ENCODE results near the gene BCL11B. TPM values are rescaled to one million over a fixed set of nuclear protein-coding genes. Genes with fewer than 3 reads are reported as not detected.

BCL11B gene
- total and polyA plus RNA-seq, 10 of the 15 experiments (the other 5 are each of a cell fraction or from before 2014, with no cell fraction given), result 0.38 to 5.5 (median 1.3) TPM

DNA sequence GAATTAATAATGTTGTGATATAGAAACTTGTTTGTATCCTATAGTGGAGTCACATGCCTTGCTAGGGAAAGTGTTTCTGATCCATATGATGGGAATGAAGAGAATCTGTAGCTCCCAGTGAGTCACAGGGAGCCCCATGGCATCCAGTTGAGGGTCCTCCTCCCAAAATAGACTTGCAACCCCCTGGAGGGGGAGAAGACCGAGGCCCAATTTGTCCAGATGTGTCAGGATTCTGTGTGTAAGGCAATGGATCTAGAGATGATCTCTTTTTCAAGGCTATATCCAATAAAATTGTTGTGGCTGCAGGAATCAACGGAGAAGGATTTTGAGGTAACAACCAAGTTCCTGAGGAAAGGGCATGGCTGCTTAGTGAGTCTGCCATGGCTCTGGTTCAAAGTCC is 121.8 kb downstream of the BCL11B start:
- no peak overlapping the region for H3K27ac ChIP-seq (ENCODE audit: control insufficient read depth, insufficient read depth)
- H3K9ac ChIP-seq (ENCODE audit: control insufficient read depth, insufficient read depth, low read length), result no peak overlapping the region
- H3K27me3 ChIP-seq (replicated peaks in 1 of 2; ENCODE audit: control insufficient read depth in 2 of 2, insufficient read depth in 2 of 2, low read length in 1 of 2), result no peaks in the 10 kb centered on the region
- H3K4me1 ChIP-seq (ENCODE audit: control insufficient read depth, insufficient read depth, low read length), result no peaks in the 10 kb centered on the region
- POLR2A ChIA-PET, result no interaction called here
- no peak overlapping the region for H3K4me2 ChIP-seq (ENCODE audit: control insufficient read depth, insufficient read depth)
- H3K36me3 ChIP-seq (ENCODE audit: control insufficient read depth in 2 of 2, insufficient read depth in 2 of 2, low read length in 1 of 2), result no peaks in the 10 kb centered on the region
- H3K4me3 ChIP-seq, result no peak overlapping the region
- in situ Hi-C loops (cut with MboI), result no loop called here
- intact Hi-C loops (cut with micrococcal nuclease; ENCODE audit: unreplicated experiment), result no loop called here
- FAIRE-seq, result no peak
- no peaks in the 10 kb centered on the region; the same call in 2 of the 3 replicates for H3K9me3 ChIP-seq (replicated peaks; ENCODE audit: control insufficient read depth, insufficient read depth, low read length)
- BruUV-seq (replicated peaks), result no TSS peak
- H4K20me1 ChIP-seq (ENCODE audit: control insufficient read depth, insufficient read depth), result no peaks in the 10 kb centered on the region
- no peak for TF ChIP-seq TCF12 (IDR thresholded peaks at IDR 0.05; ENCODE audit: low read depth, low read length)
- no peak for TF ChIP-seq NFIC (IDR thresholded peaks at IDR 0.05; ENCODE audit: low read depth, low read length)
- TF ChIP-seq HDAC2 (IDR thresholded peaks at IDR 0.05), result no peak
- TF ChIP-seq TARDBP (IDR thresholded peaks at IDR 0.05; ENCODE audit: borderline replicate concordance), result no peak
- no peak for TF ChIP-seq NFXL1 (IDR thresholded peaks at IDR 0.05; ENCODE audit: borderline replicate concordance)
- no peak for TF ChIP-seq RUNX3 (IDR thresholded peaks at IDR 0.05; ENCODE audit: low read length)
- H3K79me2 ChIP-seq (ENCODE audit: control insufficient read depth, insufficient read depth, low read length), result no peaks in the 10 kb centered on the region
- SMC1A ChIA-PET (ENCODE audit: uncharacterized antibody, unreplicated experiment), result no interaction called here
- H2AFZ ChIP-seq (ENCODE audit: control insufficient read depth, low read depth, low read length), result no peak overlapping the region
- RAD21 ChIA-PET (ENCODE audit: unreplicated experiment), result no interaction called here
- 9% methylated on average over 2 of the region's 2 CpGs for WGBS (ENCODE audit: insufficient coverage, insufficient replicate concordance, low lambda C conversion rate, missing lambda C conversion rate)
- CTCF ChIA-PET, result no interaction called here
- no peak for DNase-seq (ENCODE audit: low read depth, low spot score)
- no peak for ATAC-seq

DNA sequence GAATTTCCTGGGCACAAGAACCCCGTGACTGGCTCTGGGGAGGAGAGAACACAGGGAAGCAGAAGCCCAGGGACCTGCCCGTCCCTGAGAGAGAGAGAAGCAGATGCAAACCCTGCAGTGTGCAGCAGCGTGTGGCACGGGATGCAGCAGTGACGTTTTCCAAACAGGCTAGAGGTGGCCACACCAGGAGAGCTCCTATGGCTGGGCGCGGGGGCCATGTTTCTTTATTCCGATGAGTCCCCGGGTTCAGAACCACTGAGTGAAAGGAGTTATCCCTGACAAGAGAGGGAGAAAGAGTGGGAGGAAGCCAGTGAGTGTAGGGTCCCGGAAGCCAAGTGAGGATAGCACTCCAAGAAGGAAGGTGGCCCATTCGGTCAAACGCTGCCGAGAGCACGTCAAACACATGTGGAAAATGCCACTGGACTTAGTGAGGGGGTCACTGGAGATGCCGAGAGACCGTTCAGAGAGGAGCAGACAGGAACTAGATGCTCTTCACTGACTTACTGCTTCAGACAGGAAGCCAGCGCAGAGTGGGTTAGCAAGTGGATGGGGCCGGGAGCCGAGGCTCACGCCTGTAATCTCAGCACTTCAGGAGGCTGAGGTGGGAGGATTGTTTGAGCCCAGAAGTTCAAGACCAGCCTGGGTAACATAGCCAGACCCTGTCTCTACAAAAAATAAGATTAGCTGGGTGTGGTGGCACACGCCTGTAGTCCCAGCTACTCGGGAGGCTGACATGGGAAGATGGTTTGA is 123.0 kb downstream of the BCL11B start:
- SMC1A ChIA-PET (ENCODE audit: uncharacterized antibody, unreplicated experiment), result no interaction called here
- DNase-seq (ENCODE audit: low read depth, low spot score), result no peak
- no peak for ATAC-seq
- TF ChIP-seq ZNF687 (IDR thresholded peaks at IDR 0.05), result no peak
- TF ChIP-seq HDAC6 (IDR thresholded peaks at IDR 0.05; ENCODE audit: unreplicated experiment), result no peak
- no peak for TF ChIP-seq TBL1XR1 (IDR thresholded peaks at IDR 0.05; ENCODE audit: low read depth, low read length)
- TF ChIP-seq CEBPB (IDR thresholded peaks at IDR 0.05; ENCODE audit: borderline replicate concordance in 1 of 2, low read depth in 2 of 2, low read length in 2 of 2), result no peak
- no peak for TF ChIP-seq KDM1A (IDR thresholded peaks at IDR 0.05; ENCODE audit: borderline replicate concordance)
- TF ChIP-seq SMARCA5 (IDR thresholded peaks at IDR 0.05), result no peak
- no peak for TF ChIP-seq MYC (IDR thresholded peaks at IDR 0.05; ENCODE audit: insufficient read depth, insufficient read length, insufficient replicate concordance, low read length, severe bottlenecking)
- 47% methylated on average over 22 of the region's 22 CpGs for WGBS (ENCODE audit: insufficient coverage, insufficient replicate concordance, low lambda C conversion rate, missing lambda C conversion rate)
- RAD21 ChIA-PET (ENCODE audit: unreplicated experiment), result no interaction called here
- Histone ChIP-seq H4K20me1 (ENCODE audit: control insufficient read depth, insufficient read depth) (no peaks in the 10 kb centered on the region), H3K9me3 (replicated peaks; ENCODE audit: control insufficient read depth, insufficient read depth, low read length) (no peaks in the 10 kb centered on the region; the same call in 2 of the 3 replicates), H3K27me3 (replicated peaks in 1 of 2; ENCODE audit: control insufficient read depth in 2 of 2, insufficient read depth in 2 of 2, low read length in 1 of 2) (no peaks in the 10 kb centered on the region), H2AFZ (ENCODE audit: control insufficient read depth, low read depth, low read length) (no peak overlapping the region), H3K27ac (ENCODE audit: control insufficient read depth, insufficient read depth) (no peak overlapping the region), H3K36me3 (ENCODE audit: control insufficient read depth in 2 of 2, insufficient read depth in 2 of 2, low read length in 1 of 2) (no peaks in the 10 kb centered on the region), H3K4me2 (ENCODE audit: control insufficient read depth, insufficient read depth) (no peak overlapping the region), H3K4me1 (ENCODE audit: control insufficient read depth, insufficient read depth, low read length) (no peaks in the 10 kb centered on the region), H3K9ac (ENCODE audit: control insufficient read depth, insufficient read depth, low read length) (no peak overlapping the region), H3K79me2 (ENCODE audit: control insufficient read depth, insufficient read depth, low read length) (no peaks in the 10 kb centered on the region), H3K4me3 (no peak overlapping the region)
- intact Hi-C loops (cut with micrococcal nuclease; ENCODE audit: unreplicated experiment) (no loop called here), in situ Hi-C loops (cut with MboI) (no loop called here)
- BruUV-seq (replicated peaks), result no TSS peak
- no peak for FAIRE-seq
- POLR2A ChIA-PET, result interaction anchor here (0.6 kb wide), 1 partner anchor 86 kb away, joined by 8 read pairs; no protein-coding TSS in a partner anchor
- CTCF ChIA-PET, result no interaction called here
